OCI-LY3 (cell line): ENCODE data around the gene NOS1AP.

Experiments used
- H2AFZ ChIP-seq: fragments of 200-600, 300-600 bp; shearing (Covaris generic); 2 replicates; pipeline ENCODE4 v1.6.0; 2014; ENCODE audit warnings: antibody characterized with exemption, low read depth, low read length
- H3K27ac ChIP-seq: fragments of 200-600, 300-600 bp; sonication (generic); 2 replicates; pipeline ENCODE4 v1.5.1; 2014; ENCODE audit warnings: mild to moderate bottlenecking, low read length, moderate library complexity, mixed read lengths
- H3K27me3 ChIP-seq: fragments of 200-600, 300-600 bp; sonication (generic); 2 replicates; pipeline ENCODE4 v1.6.1; 2014; ENCODE audit warnings: low read depth, low read length, mixed read lengths
- H3K36me3 ChIP-seq: fragments of 200-600, 300-600 bp; sonication (generic); replicated peaks from 2 replicates; pipeline ENCODE3; 2014; ENCODE audit warnings: low read depth, low read length, mixed read lengths
- H3K4me1 ChIP-seq: fragments of 300-600, 200-600 bp; sonication (generic); 2 replicates; pipeline ENCODE4 v1.6.1; 2014; ENCODE audit warnings: low read length, mixed read lengths
- H3K4me2 ChIP-seq: fragments of 200-600, 300-600 bp; sonication (generic); 2 replicates; pipeline ENCODE4 v1.6.1; 2014; ENCODE audit warnings: low read length, mixed read lengths
- H3K4me3 ChIP-seq: fragments of 300-600, 200-600 bp; sonication (generic); 2 replicates; pipeline ENCODE4 v1.5.1; 2014; ENCODE audit warnings: antibody characterized with exemption, mild to moderate bottlenecking, low read length, moderate library complexity
- H3K79me2 ChIP-seq: fragments of 300-600, 200-600 bp; shearing (Covaris generic); 2 replicates; pipeline ENCODE4 v1.6.1; 2014; ENCODE audit warnings: mild to moderate bottlenecking, low read length, mixed read lengths
- H3K9ac ChIP-seq: fragments of 300-600, 200-600 bp; shearing (Covaris generic); 2 replicates; pipeline ENCODE4 v1.6.0; 2014; ENCODE audit warnings: mild to moderate bottlenecking, low read length, moderate library complexity
- H3K9me3 ChIP-seq: fragments of 200-600, 300-600 bp; shearing (Covaris generic); 2 replicates; pipeline ENCODE4 v1.6.1; 2014; ENCODE audit warnings: low read length, mixed read lengths; ENCODE audit not compliant: insufficient read depth
- H4K20me1 ChIP-seq: fragments of 200-600, 300-600 bp; sonication (generic); 2 replicates; pipeline ENCODE4 v1.6.1; 2016; ENCODE audit warnings: low read length, mixed read lengths; ENCODE audit not compliant: insufficient read depth
- CTCF ChIP-seq: fragments of 200-600, 300-600 bp; sonication (generic); IDR thresholded peaks from 2 replicates; pipeline ENCODE4 v1.5.1; 2014; ENCODE audit warnings: antibody characterized with exemption, low read length, low read depth
- EZH2phosphoT487 ChIP-seq: fragments of 200-600 bp; shearing (Covaris generic); IDR thresholded peaks from 2 replicates; pipeline ENCODE4 v1.6.1; 2018; ENCODE audit warnings: antibody characterized with exemption, mixed run types, low read depth

Gene NOS1AP

GRCh38 chr1:162218546-162218945 lies 149.1 kb downstream of the NOS1AP start:
- H3K4me1 ChIP-seq: no peaks in the 10 kb centered on the region
- H3K27ac ChIP-seq: no peak overlapping the region
- H3K4me2 ChIP-seq: no peak overlapping the region

GRCh38 chr1:162218975-162219374 lies 149.5 kb downstream of the NOS1AP start:
- H3K79me2 ChIP-seq: no peaks in the 10 kb centered on the region
- H4K20me1 ChIP-seq: no peaks in the 10 kb centered on the region
- H3K27ac ChIP-seq: no peak overlapping the region
- TF ChIP-seq CTCF: no peak
- TF ChIP-seq EZH2phosphoT487: no peak
- H3K36me3 ChIP-seq: no peaks in the 10 kb centered on the region
- peaks cover 19% of the 10 kb centered on the region for H3K27me3 ChIP-seq
- H3K9me3 ChIP-seq: no peaks in the 10 kb centered on the region
- no peaks in the 10 kb centered on the region for H3K4me1 ChIP-seq
- no peak overlapping the region for H3K4me2 ChIP-seq
- no peak overlapping the region for H3K9ac ChIP-seq
- no peak overlapping the region for H3K4me3 ChIP-seq
- no peak overlapping the region for H2AFZ ChIP-seq

More at GRCh38 chr1:162218546-162218945, 149.1 kb downstream of the NOS1AP start:
- no peak for TF ChIP-seq EZH2phosphoT487
- no peak for TF ChIP-seq CTCF
- Histone ChIP-seq H3K4me3 (no peak overlapping the region), H4K20me1 (no peaks in the 10 kb centered on the region), H3K79me2 (no peaks in the 10 kb centered on the region), H2AFZ (no peak overlapping the region), H3K9me3 (no peaks in the 10 kb centered on the region), H3K9ac (no peak overlapping the region), H3K27me3 (peaks cover 22% of the 10 kb centered on the region), H3K36me3 (no peaks in the 10 kb centered on the region)

- TF ChIP-seq CTCF (no peak), EZH2phosphoT487 (no peak)
- Histone ChIP-seq H3K27ac (no peak overlapping the region), H2AFZ (no peak overlapping the region), H3K79me2 (no peaks in the 10 kb centered on the region), H3K36me3 (no peaks in the 10 kb centered on the region), H4K20me1 (no peaks in the 10 kb centered on the region), H3K4me1 (no peaks in the 10 kb centered on the region), H3K27me3 (peaks cover 21% of the 10 kb centered on the region), H3K4me3 (no peak overlapping the region), H3K9me3 (no peaks in the 10 kb centered on the region), H3K4me2 (no peak overlapping the region), H3K9ac (no peak overlapping the region)
Observed at GRCh38 chr1:162219461-162219860, 150.0 kb downstream of the NOS1AP start.

- H3K27ac ChIP-seq: no peak overlapping the region
- H3K79me2 ChIP-seq: no peaks in the 10 kb centered on the region
Observed at GRCh38 chr1:162220009-162220539, 150.6 kb downstream of the NOS1AP start.

More at GRCh38 chr1:162220009-162220539, 150.6 kb downstream of the NOS1AP start:
- Histone ChIP-seq H3K9me3 (no peaks in the 10 kb centered on the region), H4K20me1 (no peaks in the 10 kb centered on the region), H3K4me2 (no peak overlapping the region), H3K36me3 (no peaks in the 10 kb centered on the region), H3K9ac (no peak overlapping the region), H3K4me1 (no peaks in the 10 kb centered on the region), H2AFZ (no peak overlapping the region), H3K4me3 (no peak overlapping the region), H3K27me3 (peaks cover 25% of the 10 kb centered on the region)
- TF ChIP-seq EZH2phosphoT487: no peak
- no peak for TF ChIP-seq CTCF
